HS-27A (cell line): ENCODE results near the gene STIM1.
A peak's percentile ranks its signal among the peaks of the same experiment; 100 is the strongest.

ENCODE experiments used
- DNase-seq: peaks from one replicate; pipeline ENCODE4 v3.0.0-alpha.2; 2012; ENCODE audit warnings: low read depth, missing footprints

STIM1 gene

GRCh38 chr11:3916962-3917361 is 61.5 kb downstream of the STIM1 start:
- no peak for DNase-seq

GRCh38 chr11:3920148-3920852 is 64.8 kb downstream of the STIM1 start:
- DNase-seq, result peak; percentile 79

GRCh38 chr11:3922056-3922455 is 66.6 kb downstream of the STIM1 start:
- DNase-seq, result no peak

GRCh38 chr11:3925513-3925912 is 70.0 kb downstream of the STIM1 start:
- DNase-seq, result no peak

GRCh38 chr11:3926458-3927095 is 71.1 kb downstream of the STIM1 start:
- no peak for DNase-seq

GRCh38 chr11:3927129-3927796 is 71.8 kb downstream of the STIM1 start:
- DNase-seq, result no peak

- DNase-seq, result no peak
These were observed 73.8 kb downstream of the STIM1 start for GRCh38 chr11:3929232-3929631.

GRCh38 chr11:3929649-3930048 is 74.2 kb downstream of the STIM1 start:
- DNase-seq, result no peak

GRCh38 chr11:3932698-3933097 is 77.2 kb downstream of the STIM1 start:
- no peak for DNase-seq

GRCh38 chr11:3933165-3933628 is 77.7 kb downstream of the STIM1 start:
- no peak for DNase-seq

GRCh38 chr11:3934658-3935057 is 79.2 kb downstream of the STIM1 start:
- no peak for DNase-seq

GRCh38 chr11:3936517-3936916 is 81.1 kb downstream of the STIM1 start:
- no peak for DNase-seq

- DNase-seq, result peak; percentile 51
These were observed 83.7 kb downstream of the STIM1 start for GRCh38 chr11:3939211-3939610.

- DNase-seq, result no peak
These were observed 84.3 kb downstream of the STIM1 start for GRCh38 chr11:3939651-3940190.

- no peak for DNase-seq
These were observed 86.9 kb downstream of the STIM1 start for GRCh38 chr11:3942160-3942955.

- no peak for DNase-seq
These were observed 87.6 kb downstream of the STIM1 start for GRCh38 chr11:3942956-3943497.

GRCh38 chr11:3944198-3944597 is 88.7 kb downstream of the STIM1 start:
- DNase-seq, result no peak

- DNase-seq, result no peak
These were observed 91.1 kb downstream of the STIM1 start for GRCh38 chr11:3946455-3947017.

GRCh38 chr11:3947061-3947460 is 91.6 kb downstream of the STIM1 start:
- DNase-seq, result no peak

- DNase-seq, result no peak
These were observed 93.7 kb downstream of the STIM1 start for GRCh38 chr11:3949125-3949524.

- DNase-seq, result no peak
These were observed 95.7 kb downstream of the STIM1 start for GRCh38 chr11:3950996-3951660.
